SK-N-SH (cell line): Measurements from ENCODE around the gene SLC9A8. TPM values are rescaled to one million over a fixed set of nuclear protein-coding genes. Genes with fewer than 3 reads are reported as not detected.

Source experiments
- CTCF ChIA-PET: fragments of 300-600, 350-600 bp; formaldehyde crosslinking; extraction: SDS; loops from one replicate; lab custom pipeline; 2021; lab: Yijun Ruan, JAX
- POLR2A ChIA-PET: fragments of 350-600 bp; sonication (Branson Sonifier 250); formaldehyde crosslinking; extraction: SDS; loops from one replicate; lab custom pipeline; 2020; ENCODE audit warnings: antibody characterized with exemption, inconsistent platforms; lab: Yijun Ruan, JAX
- DNase-seq: peaks from one replicate; pipeline ENCODE4 v3.0.0; 2012
- H2AFZ ChIP-seq: fragments of 200-600 bp; sonication (generic); 2 replicates; pipeline ENCODE4 v1.8.1; 2016; ENCODE audit warnings: antibody characterized with exemption, mild to moderate bottlenecking, low read depth
- H3F3A ChIP-seq: fragments of 200-600 bp; sonication (generic); replicated peaks from 2 replicates; pipeline ENCODE3; 2016; ENCODE audit warnings: antibody characterized with exemption, mild to moderate bottlenecking; ENCODE audit not compliant: insufficient read depth
- H3K27ac ChIP-seq, 2 experiments: fragments of 200-500 bp in 1 of 2; fragments of 200-600 bp in 1 of 2; sonication (Bioruptor generic) in 1 of 2; sonication (generic), shearing (Covaris generic) in 1 of 2; 2 replicates each; pipeline versions ENCODE4 v1.5.1 to v1.6.1; 2014 to 2016; ENCODE audit warnings: low read depth in 2 of 2, inconsistent platforms in 1 of 2, low read length in 1 of 2, mild to moderate bottlenecking in 1 of 2, mixed read lengths in 1 of 2
- H3K27me3 ChIP-seq: fragments of 200-600 bp; sonication (generic), shearing (Covaris generic); 2 replicates; pipeline ENCODE4 v1.6.1; 2016; ENCODE audit warnings: mixed run types; ENCODE audit not compliant: insufficient read depth
- H3K36me3 ChIP-seq, 2 experiments: fragments of 200-500 bp in 1 of 2; fragments of 200-600 bp in 1 of 2; sonication (Bioruptor generic) in 1 of 2; sonication (generic) in 1 of 2; replicated peaks in 1 of 2; 2 replicates each; pipeline versions ENCODE3 to v1.5.1; 2014 to 2016; ENCODE audit warnings: low read length in 1 of 2, mild to moderate bottlenecking in 1 of 2; ENCODE audit not compliant: insufficient read depth in 2 of 2, control insufficient read depth in 1 of 2
- H3K4me1 ChIP-seq, 2 experiments: fragments of 200-500 bp in 1 of 2; fragments of 200-600 bp in 1 of 2; sonication (Bioruptor generic) in 1 of 2; sonication (generic), shearing (Covaris generic) in 1 of 2; 2 replicates each; pipeline versions ENCODE4 v1.5.1 to v1.6.1; 2014 to 2016; ENCODE audit warnings: low read depth in 1 of 2, low read length in 1 of 2, mixed run types in 1 of 2; ENCODE audit not compliant: insufficient read depth in 2 of 2, control insufficient read depth in 1 of 2
- H3K4me2 ChIP-seq: fragments of 200-600 bp; sonication (generic), shearing (Covaris generic); 2 replicates; pipeline ENCODE4 v1.6.1; 2017; ENCODE audit warnings: mixed run types
- H3K4me3 ChIP-seq, 2 experiments: fragments of 200-500 bp in 1 of 2; fragments of 200-600 bp in 1 of 2; sonication (Bioruptor generic) in 1 of 2; sonication (generic), shearing (Covaris generic) in 1 of 2; 2 replicates each; pipeline versions ENCODE4 v1.5.1 to v1.8.1; 2014 to 2016; ENCODE audit warnings: low read depth in 2 of 2, inconsistent platforms in 1 of 2, low read length in 1 of 2, mild to moderate bottlenecking in 1 of 2, mixed read lengths in 1 of 2, moderate library complexity in 1 of 2
- H3K79me2 ChIP-seq: fragments of 200-600 bp; sonication (generic); 2 replicates; pipeline ENCODE4 v1.8.1; 2017; ENCODE audit warnings: mild to moderate bottlenecking; ENCODE audit not compliant: insufficient read depth
- H3K9ac ChIP-seq: fragments of 200-600 bp; sonication (generic); 2 replicates; pipeline ENCODE4 v1.6.1; 2017; ENCODE audit warnings: mixed run types
- H3K9me2 ChIP-seq: fragments of 200-600 bp; sonication (generic); 2 replicates; pipeline ENCODE4 v1.6.1; 2017; ENCODE audit warnings: mixed run types
- H3K9me3 ChIP-seq: fragments of 200-600 bp; sonication (generic); 2 replicates; pipeline ENCODE4 v1.6.1; 2017; ENCODE audit warnings: mixed run types, mild to moderate bottlenecking, moderate library complexity
- H4K20me1 ChIP-seq: fragments of 200-600 bp; sonication (generic); 2 replicates; pipeline ENCODE4 v1.6.1; 2017; ENCODE audit warnings: mild to moderate bottlenecking, mixed run types; ENCODE audit not compliant: insufficient read depth
- CTCF ChIP-seq: fragments of 200-600 bp; sonication (generic); IDR thresholded peaks from 2 replicates; pipeline ENCODE4 v1.6.1; 2017; ENCODE audit warnings: antibody characterized with exemption, mild to moderate bottlenecking, moderate library complexity
- ELF1 ChIP-seq: IDR thresholded peaks from 2 replicates; pipeline ENCODE4 v1.4.0; 2012
- EP300 ChIP-seq, 2 experiments: IDR thresholded peaks; 2 replicates each; pipeline versions ENCODE4 v1.4.0 to v1.6.1; 2012; ENCODE audit warnings: borderline replicate concordance in 1 of 2, low read depth in 1 of 2, low read length in 1 of 2
- FOSL2 ChIP-seq: IDR thresholded peaks from 2 replicates; pipeline ENCODE4 v1.4.0; 2012; ENCODE audit warnings: low read depth, mild to moderate bottlenecking, moderate library complexity, borderline replicate concordance
- FOXJ3 ChIP-seq: sonication (generic); formaldehyde crosslinking; IDR thresholded peaks from 2 replicates; pipeline ENCODE4 v1.5.1; 2020; ENCODE audit warnings: mild to moderate bottlenecking, missing genetic modification reagents
- FOXM1 ChIP-seq: IDR thresholded peaks from 2 replicates; pipeline ENCODE4 v1.4.0; 2012; ENCODE audit warnings: low read depth, mild to moderate bottlenecking
- JUND ChIP-seq: IDR thresholded peaks from 2 replicates; pipeline ENCODE4 v1.4.0; 2012
- MAX ChIP-seq: IDR thresholded peaks from 2 replicates; pipeline ENCODE4 v1.4.0; 2012; ENCODE audit warnings: low read depth
- MXI1 ChIP-seq: IDR thresholded peaks from 2 replicates; pipeline ENCODE4 v1.6.1; 2012; ENCODE audit warnings: mild to moderate bottlenecking, low read depth, low read length, improper control_type of control experiment
- NRF1 ChIP-seq: IDR thresholded peaks from 2 replicates; pipeline ENCODE4 v1.6.1; 2012; ENCODE audit warnings: low read depth, mild to moderate bottlenecking, low read length
- RAD21 ChIP-seq: IDR thresholded peaks from 2 replicates; pipeline ENCODE4 v1.6.1; 2012; ENCODE audit warnings: mild to moderate bottlenecking, low read length
- RCOR1 ChIP-seq: fragments of 150-350 bp; IDR thresholded peaks from 2 replicates; pipeline ENCODE4 v1.6.1; 2017; ENCODE audit warnings: antibody characterized with exemption, low read length
- RFX5 ChIP-seq: IDR thresholded peaks from 2 replicates; pipeline ENCODE4 v1.6.1; 2012; ENCODE audit warnings: mild to moderate bottlenecking, improper control_type of control experiment, low read length
- RXRA ChIP-seq: IDR thresholded peaks from 2 replicates; pipeline ENCODE4 v1.4.0; 2012; ENCODE audit warnings: low read depth, mild to moderate bottlenecking, borderline replicate concordance
- SIN3A ChIP-seq: IDR thresholded peaks from 2 replicates; pipeline ENCODE4 v1.6.1; 2012; ENCODE audit warnings: low read depth, mild to moderate bottlenecking, low read length, moderate library complexity, borderline replicate concordance
- SMC3 ChIP-seq: IDR thresholded peaks from 2 replicates; pipeline ENCODE4 v1.6.1; 2012; ENCODE audit warnings: low read depth, low read length, improper control_type of control experiment
- TAF1 ChIP-seq: IDR thresholded peaks from 2 replicates; pipeline ENCODE4 v1.6.1; 2012; ENCODE audit warnings: low read depth, mild to moderate bottlenecking, low read length, moderate library complexity, borderline replicate concordance
- YY1 ChIP-seq: IDR thresholded peaks from 2 replicates; pipeline ENCODE4 v1.4.0; 2012; ENCODE audit warnings: low read depth, mild to moderate bottlenecking
- WGBS: methylation state at CpG from one replicate; pipeline ENCODE4 v1.1.6; 2017; ENCODE audit warnings: low lambda C conversion rate; 5-methylcytosine and 5-hydroxymethylcytosine counted together
- polyA plus RNA-seq, 3 experiments: library from polyadenylated mRNA; depleted of rRNA; stranded (reverse); fragments of >200 nt; gene quantifications; 2 replicates each; pipeline ENCODE4 v1.2.3, GENCODE V29; 2012
- TF ChIP-seq, protein P1 (sequence below): IDR thresholded peaks from 2 replicates; pipeline ENCODE4 v1.4.0; 2012; ENCODE audit warnings: low read depth, borderline replicate concordance

SLC9A8 gene
- polyA plus RNA-seq, 1 of the 3 experiments (the other 2 are of a cell fraction): 3.4 TPM

DNA sequence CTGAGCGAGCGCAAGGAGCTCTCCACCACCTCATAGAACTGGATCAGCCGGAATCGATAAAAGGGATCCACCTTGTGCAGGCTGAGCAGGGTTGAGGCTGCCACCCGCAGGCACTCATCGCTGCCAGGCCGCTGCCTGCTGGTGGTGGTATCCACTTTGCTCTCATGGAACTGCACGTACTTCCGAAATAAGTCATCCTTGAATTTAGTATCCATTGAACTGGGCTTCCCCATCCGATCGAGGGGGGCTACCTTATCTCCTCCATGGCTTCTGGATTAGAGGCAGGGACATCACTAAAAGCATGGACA, 95.6 kb downstream of the SLC9A8 start:
- H3F3A ChIP-seq: no peaks in the 10 kb centered on the region
- DNase-seq: no peak
- peaks cover 32% of the 10 kb centered on the region for H4K20me1 ChIP-seq
- peaks cover 45% of the 10 kb centered on the region for H3K79me2 ChIP-seq
- H3K4me1 ChIP-seq: no peaks in the 10 kb centered on the region
- WGBS: 94% methylated on average over 9 of the region's 11 CpGs
- no peak overlapping the region for H2AFZ ChIP-seq
- POLR2A ChIA-PET: no interaction called here
- H3K4me2 ChIP-seq: no peak overlapping the region
- CTCF ChIA-PET: no interaction called here
- no peaks in the 10 kb centered on the region for H3K9me2 ChIP-seq
- no peak for TF ChIP-seq JUND
- no peak for TF ChIP-seq FOXM1
- TF ChIP-seq FOSL2: no peak
- no peak for TF ChIP-seq ELF1
- TF ChIP-seq, protein P1, sequence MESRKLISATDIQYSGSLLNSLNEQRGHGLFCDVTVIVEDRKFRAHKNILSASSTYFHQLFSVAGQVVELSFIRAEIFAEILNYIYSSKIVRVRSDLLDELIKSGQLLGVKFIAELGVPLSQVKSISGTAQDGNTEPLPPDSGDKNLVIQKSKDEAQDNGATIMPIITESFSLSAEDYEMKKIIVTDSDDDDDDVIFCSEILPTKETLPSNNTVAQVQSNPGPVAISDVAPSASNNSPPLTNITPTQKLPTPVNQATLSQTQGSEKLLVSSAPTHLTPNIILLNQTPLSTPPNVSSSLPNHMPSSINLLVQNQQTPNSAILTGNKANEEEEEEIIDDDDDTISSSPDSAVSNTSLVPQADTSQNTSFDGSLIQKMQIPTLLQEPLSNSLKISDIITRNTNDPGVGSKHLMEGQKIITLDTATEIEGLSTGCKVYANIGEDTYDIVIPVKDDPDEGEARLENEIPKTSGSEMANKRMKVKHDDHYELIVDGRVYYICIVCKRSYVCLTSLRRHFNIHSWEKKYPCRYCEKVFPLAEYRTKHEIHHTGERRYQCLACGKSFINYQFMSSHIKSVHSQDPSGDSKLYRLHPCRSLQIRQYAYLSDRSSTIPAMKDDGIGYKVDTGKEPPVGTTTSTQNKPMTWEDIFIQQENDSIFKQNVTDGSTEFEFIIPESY: no peak
- TF ChIP-seq TAF1: no peak
- TF ChIP-seq YY1: no peak
- no peak for TF ChIP-seq EP300 (IDR thresholded peaks at IDR 0.05; ENCODE audit: borderline replicate concordance in 1 of 2, low read depth in 1 of 2, low read length in 1 of 2)
- TF ChIP-seq RAD21: no peak
- no peak for TF ChIP-seq FOXJ3 (CRISPR knock-in tag)
- TF ChIP-seq SIN3A: no peak
- no peak for TF ChIP-seq SMC3
- TF ChIP-seq RFX5: no peak
- TF ChIP-seq RXRA: no peak
- TF ChIP-seq NRF1: no peak
- H3K27me3 ChIP-seq: no peaks in the 10 kb centered on the region
- no peak overlapping the region for H3K4me3 ChIP-seq
- no peak overlapping the region for H3K27ac ChIP-seq
- H3K9me3 ChIP-seq: no peaks in the 10 kb centered on the region
- H3K9ac ChIP-seq: no peak overlapping the region
- peaks cover 9 to 51% of the 10 kb centered on the region in 2 experiments for H3K36me3 ChIP-seq

DNA sequence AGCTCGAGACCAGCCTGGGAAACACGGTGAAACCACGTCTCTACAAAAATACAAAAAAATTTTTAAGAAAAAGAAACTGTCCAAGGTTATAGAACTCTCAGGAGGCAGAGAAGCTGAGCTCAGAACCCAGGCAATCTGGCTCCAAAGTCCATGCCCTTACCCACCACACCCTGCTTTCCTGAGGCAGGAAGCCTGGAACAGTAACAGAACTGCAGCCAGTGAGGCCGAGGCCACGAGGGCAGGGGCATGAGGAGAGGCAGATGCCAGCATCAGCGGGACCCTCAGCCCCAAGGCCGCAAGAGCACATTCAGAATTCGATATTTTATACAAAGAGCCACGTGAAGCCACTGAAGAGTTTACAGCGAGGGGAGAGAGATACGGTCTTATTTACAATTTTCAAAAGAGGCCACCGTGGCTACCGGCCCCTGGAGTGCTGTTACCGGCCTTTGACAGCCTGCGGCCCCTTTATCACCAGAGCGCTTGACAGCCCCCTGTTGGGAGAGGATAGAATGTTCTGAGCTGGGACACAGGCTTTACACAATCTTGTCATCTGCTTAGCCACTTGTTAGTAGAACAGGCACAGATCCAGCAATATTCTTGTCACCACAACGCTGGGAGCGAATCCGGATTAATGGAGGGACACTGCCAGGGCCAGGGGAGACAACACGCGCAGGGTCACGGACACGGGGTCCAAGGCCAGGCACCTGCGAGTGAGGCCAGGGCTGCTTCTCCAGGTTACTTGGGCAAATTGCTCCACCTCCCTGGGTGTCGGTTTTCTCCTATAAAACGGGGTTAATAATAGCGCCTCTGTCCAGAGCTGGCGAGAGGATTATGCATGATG, 97.1 kb downstream of the SLC9A8 start:
- Histone ChIP-seq H3K9me3 (no peaks in the 10 kb centered on the region), H3K27ac (no peak overlapping the region), H3F3A (no peaks in the 10 kb centered on the region), H3K9me2 (no peaks in the 10 kb centered on the region), H3K36me3 (peaks cover 9 to 39% of the 10 kb centered on the region in 2 experiments), H3K4me3 (no peak overlapping the region), H3K79me2 (peaks cover 60% of the 10 kb centered on the region), H3K27me3 (no peaks in the 10 kb centered on the region), H2AFZ (no peak overlapping the region), H4K20me1 (peaks cover 47% of the 10 kb centered on the region), H3K9ac (no peak overlapping the region), H3K4me1 (peaks cover 0 to 14% of the 10 kb centered on the region in 2 experiments; a peak in 1 of 4 replicates), H3K4me2 (no peak overlapping the region)
- ChIA-PET POLR2A (no interaction called here), CTCF (interaction anchor here (0.6 to 1.0 kb wide), 4 partner anchors 10 to 368 kb away, joined by 3 to 4 read pairs (median 3); no protein-coding TSS in a partner anchor)
- DNase-seq: no peak
- TF ChIP-seq MAX: no peak
- no peak for TF ChIP-seq RCOR1
- peak; percentile 23; the same call in 1 of the 2 replicates for TF ChIP-seq CTCF
- TF ChIP-seq MXI1: no peak
- TF ChIP-seq RAD21: 0 out of 2 replicates have a peak, but pooled peaks have one; percentile 14
- WGBS: 91% methylated on average over 28 of the region's 28 CpGs
